Measurements from ENCODE around the gene UNC5CL. TPM values are rescaled to one million over a fixed set of nuclear protein-coding genes. Genes with fewer than 3 reads are reported as not detected.

Gene UNC5CL
- total and polyA plus RNA-seq, 2 experiments from 2014 or later: 3.3 to 13.9 TPM

DNA sequence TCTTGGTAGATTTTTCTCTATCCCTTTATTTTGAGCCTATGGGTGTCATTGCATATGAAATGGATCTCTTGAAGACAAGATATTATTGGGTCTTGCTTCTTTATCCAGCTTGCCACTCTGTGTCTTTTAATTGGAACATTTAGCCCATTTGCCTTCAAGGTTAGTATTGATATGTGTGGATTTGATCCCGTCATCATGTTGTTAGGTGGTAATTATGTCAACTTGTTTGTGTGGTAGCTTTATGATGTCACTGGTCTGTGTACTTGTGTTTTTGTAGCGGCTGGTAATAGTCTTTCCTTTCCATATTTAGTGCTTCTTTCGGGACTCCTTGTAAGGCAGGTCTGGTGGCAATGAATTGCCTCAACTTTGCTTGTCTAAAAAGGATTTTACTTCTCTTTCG, 61.9 kb downstream of the UNC5CL start:
- no peaks in the 10 kb centered on the region for H3K27me3 ChIP-seq
- no peaks in the 10 kb centered on the region for H3K36me3 ChIP-seq
- H3K27ac ChIP-seq: no peak overlapping the region
- TF ChIP-seq, protein P1, sequence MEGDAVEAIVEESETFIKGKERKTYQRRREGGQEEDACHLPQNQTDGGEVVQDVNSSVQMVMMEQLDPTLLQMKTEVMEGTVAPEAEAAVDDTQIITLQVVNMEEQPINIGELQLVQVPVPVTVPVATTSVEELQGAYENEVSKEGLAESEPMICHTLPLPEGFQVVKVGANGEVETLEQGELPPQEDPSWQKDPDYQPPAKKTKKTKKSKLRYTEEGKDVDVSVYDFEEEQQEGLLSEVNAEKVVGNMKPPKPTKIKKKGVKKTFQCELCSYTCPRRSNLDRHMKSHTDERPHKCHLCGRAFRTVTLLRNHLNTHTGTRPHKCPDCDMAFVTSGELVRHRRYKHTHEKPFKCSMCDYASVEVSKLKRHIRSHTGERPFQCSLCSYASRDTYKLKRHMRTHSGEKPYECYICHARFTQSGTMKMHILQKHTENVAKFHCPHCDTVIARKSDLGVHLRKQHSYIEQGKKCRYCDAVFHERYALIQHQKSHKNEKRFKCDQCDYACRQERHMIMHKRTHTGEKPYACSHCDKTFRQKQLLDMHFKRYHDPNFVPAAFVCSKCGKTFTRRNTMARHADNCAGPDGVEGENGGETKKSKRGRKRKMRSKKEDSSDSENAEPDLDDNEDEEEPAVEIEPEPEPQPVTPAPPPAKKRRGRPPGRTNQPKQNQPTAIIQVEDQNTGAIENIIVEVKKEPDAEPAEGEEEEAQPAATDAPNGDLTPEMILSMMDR (IDR thresholded peaks at IDR 0.05; ENCODE audit: low read depth, low read length): no peak
- H3K4me3 ChIP-seq: no peak overlapping the region
- H3K9me3 ChIP-seq (ENCODE audit: low read depth): no peaks in the 10 kb centered on the region
- H3K4me1 ChIP-seq (ENCODE audit: low read depth): no peaks in the 10 kb centered on the region
- DNase-seq (ENCODE audit: low read depth in 1 of 2, low spot score in 1 of 2): no peak

Other genes starting within 250 kb of the UNC5CL start
- not detected in 2 replicates for gene TSPO2, start 3.2 kb upstream of the UNC5CL start, total RNA-seq
- not detected in 2 replicates for gene TSPO2, start 3.2 kb upstream of the UNC5CL start, polyA plus RNA-seq
- gene APOBEC2, start 14.0 kb upstream of the UNC5CL start, total RNA-seq: 135 and 172 TPM in 2 replicates
- gene APOBEC2, start 14.0 kb upstream of the UNC5CL start, polyA plus RNA-seq: 107 and 156 TPM in 2 replicates
- gene OARD1, start 33.1 kb upstream of the UNC5CL start, total RNA-seq: 22.4 and 27.5 TPM in 2 replicates
- 56.3 and 80.0 TPM in 2 replicates for gene OARD1, start 33.1 kb upstream of the UNC5CL start, polyA plus RNA-seq
- 9.8 and 14.4 TPM in 2 replicates for gene NFYA, start 33.8 kb upstream of the UNC5CL start, total RNA-seq
- gene NFYA, start 33.8 kb upstream of the UNC5CL start, polyA plus RNA-seq: 8.0 and 14.5 TPM in 2 replicates
- not detected in 2 replicates for gene TREML1, start 115.1 kb upstream of the UNC5CL start, total RNA-seq
- gene TREML1, start 115.1 kb upstream of the UNC5CL start, polyA plus RNA-seq: not detected in 2 replicates
- gene TREM2, start 123.9 kb upstream of the UNC5CL start, total RNA-seq: not detected in 2 replicates
- gene TREM2, start 123.9 kb upstream of the UNC5CL start, polyA plus RNA-seq: not detected in 2 replicates
- gene TREML2, start 161.9 kb upstream of the UNC5CL start, total RNA-seq: not detected in 2 replicates
- gene TREML2, start 161.9 kb upstream of the UNC5CL start, polyA plus RNA-seq: not detected in 2 replicates
- not detected in 2 replicates for gene TREML4, start 189.1 kb upstream of the UNC5CL start, total RNA-seq
- gene TREML4, start 189.1 kb upstream of the UNC5CL start, polyA plus RNA-seq: not detected in 2 replicates
- gene TREM1, start 247.5 kb upstream of the UNC5CL start, total RNA-seq: not detected in 2 replicates
- not detected in 2 replicates for gene TREM1, start 247.5 kb upstream of the UNC5CL start, polyA plus RNA-seq